Natural killer cell treated with Interleukin-12 subunit alpha and Interleukin-12 subunit beta and Interleukin-15 and Interleukin-18, amount 100 ng/mL, for 72 hours (primary cell): ENCODE results near the gene SPHKAP. TPM values are rescaled to one million over a fixed set of nuclear protein-coding genes. Genes with fewer than 3 reads are reported as not detected.
"Not testable (repeated sequence)": the region's sequence is repeated elsewhere in the genome, so short reads cannot be mapped to it uniquely, and the experiment has no call there.

Source experiments
- ATAC-seq, 2 donors: fragments of 150-1000 bp; cut with Tn5 transposase in 1 of 2; sonication (Bioruptor Pico), chemical (Tn5 transposase) in 1 of 2; 2 replicates each; pipeline ENCODE4 v1.10.0; 2021
- DNase-seq: peaks from one replicate; pipeline ENCODE4 v3.0.0; 2022; ENCODE audit warnings: low spot score
- H3K27ac Mint-ChIP-seq, 2 donors: 1 replicate in 1 of 2; 2 replicates in 1 of 2; pipeline ENCODE4 v1.8.0; 2022; ENCODE audit warnings: mixed read lengths in 2 of 2, mild to moderate bottlenecking in 1 of 2, moderate library complexity in 1 of 2
- H3K27me3 Mint-ChIP-seq, 2 donors: 1 replicate in 1 of 2; 2 replicates in 1 of 2; pipeline ENCODE4 v1.8.0; 2022; ENCODE audit warnings: mixed read lengths in 2 of 2
- H3K36me3 Mint-ChIP-seq: one replicate; pipeline ENCODE4 v1.8.0; 2022; ENCODE audit warnings: mixed read lengths
- H3K4me1 Mint-ChIP-seq, 2 donors: 1 replicate in 1 of 2; 2 replicates in 1 of 2; pipeline ENCODE4 v1.8.0; 2022; ENCODE audit warnings: low read depth in 2 of 2, mixed read lengths in 2 of 2, mild to moderate bottlenecking in 1 of 2
- H3K4me3 Mint-ChIP-seq: one replicate; pipeline ENCODE4 v1.8.0; 2022; ENCODE audit warnings: mixed read lengths
- H3K9me3 Mint-ChIP-seq: 2 replicates; pipeline ENCODE4 v1.8.0; 2022; ENCODE audit warnings: mixed read lengths
- total RNA-seq, 2 donors: library from RNA; stranded (reverse); gene quantifications; one replicate each; pipeline ENCODE4 v1.2.3, GENCODE V29; 2022

The SPHKAP gene
- total RNA-seq, 2 donors from 2014 or later, result not detected

DNA sequence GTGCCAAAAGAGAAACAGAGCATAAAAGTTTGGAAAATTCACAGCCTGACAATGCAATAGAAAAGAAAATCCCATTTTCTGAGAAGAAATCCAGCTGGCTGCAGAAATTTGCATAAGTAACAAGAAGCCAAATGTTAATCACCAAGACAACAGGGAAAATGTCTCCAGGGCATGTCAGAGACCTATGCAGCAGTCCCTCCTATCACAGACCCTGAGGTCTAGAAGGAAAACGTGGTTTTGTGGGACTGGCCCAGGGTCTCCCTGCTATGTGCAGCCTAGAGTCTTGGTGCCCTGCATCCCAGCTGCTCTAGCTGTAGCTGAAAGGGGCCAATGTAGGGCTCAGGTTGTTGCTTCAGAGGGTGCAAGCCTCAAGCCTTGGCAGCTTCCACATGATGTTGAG is 104.8 kb downstream of the SPHKAP start:
- H3K27ac Mint-ChIP-seq, H3K27me3 Mint-ChIP-seq, DNase-seq, H3K4me3 Mint-ChIP-seq, H3K4me1 Mint-ChIP-seq, ATAC-seq, H3K36me3 Mint-ChIP-seq: not testable (repeated sequence)
- peaks cover 20% of the 10 kb centered on the region for H3K9me3 Mint-ChIP-seq

GRCh38 chr2:228072669-228073068 is 108.8 kb downstream of the SPHKAP start:
- ATAC-seq (no peak), DNase-seq (no peak)
- Mint-ChIP-seq H3K4me1 (no peaks in the 10 kb centered on the region), H3K27me3 (no peaks in the 10 kb centered on the region), H3K4me3 (no peak overlapping the region), H3K36me3 (no peaks in the 10 kb centered on the region), H3K27ac (no peak overlapping the region), H3K9me3 (peaks cover 16% of the 10 kb centered on the region)

DNA sequence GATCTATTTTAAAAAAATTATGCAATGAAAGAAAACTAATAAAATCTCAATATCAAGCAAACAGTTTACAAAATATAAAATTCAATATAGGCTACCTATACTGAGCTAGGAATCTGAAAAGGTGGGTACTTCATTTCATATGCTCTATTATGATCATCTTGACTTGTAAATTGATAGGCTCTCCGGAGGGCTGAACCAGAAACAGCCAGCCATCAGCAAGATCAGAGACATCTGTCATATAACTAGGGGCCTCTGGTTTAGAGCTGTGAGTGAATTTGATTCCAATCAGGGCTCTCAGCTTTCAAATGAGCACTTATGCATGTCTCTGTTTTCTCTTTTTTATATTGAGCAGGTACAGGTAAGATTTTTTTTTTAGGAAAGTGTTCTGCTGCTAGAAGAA is 114.2 kb downstream of the SPHKAP start:
- Mint-ChIP-seq H3K36me3 (no peaks in the 10 kb centered on the region), H3K4me3 (no peak overlapping the region), H3K27ac (no peak overlapping the region), H3K27me3 (no peaks in the 10 kb centered on the region), H3K4me1 (no peaks in the 10 kb centered on the region), H3K9me3 (peaks cover 9% of the 10 kb centered on the region)
- no peak for ATAC-seq
- no peak for DNase-seq

GRCh38 chr2:228066126-228066798 is 115.2 kb downstream of the SPHKAP start:
- ATAC-seq (no peak), DNase-seq (no peak)
- Mint-ChIP-seq H3K27ac (no peak overlapping the region), H3K27me3 (no peaks in the 10 kb centered on the region), H3K9me3 (peaks cover 6% of the 10 kb centered on the region), H3K4me3 (no peak overlapping the region), H3K36me3 (no peaks in the 10 kb centered on the region), H3K4me1 (no peaks in the 10 kb centered on the region)

GRCh38 chr2:228065686-228066085 is 115.8 kb downstream of the SPHKAP start:
- no peaks in the 10 kb centered on the region for H3K4me1 Mint-ChIP-seq
- H3K4me3 Mint-ChIP-seq, result no peak overlapping the region
- DNase-seq, result no peak
- ATAC-seq, result no peak
- H3K9me3 Mint-ChIP-seq, result peaks cover 5% of the 10 kb centered on the region
- H3K27ac Mint-ChIP-seq, result no peak overlapping the region
- no peaks in the 10 kb centered on the region for H3K36me3 Mint-ChIP-seq
- H3K27me3 Mint-ChIP-seq, result no peaks in the 10 kb centered on the region

DNA sequence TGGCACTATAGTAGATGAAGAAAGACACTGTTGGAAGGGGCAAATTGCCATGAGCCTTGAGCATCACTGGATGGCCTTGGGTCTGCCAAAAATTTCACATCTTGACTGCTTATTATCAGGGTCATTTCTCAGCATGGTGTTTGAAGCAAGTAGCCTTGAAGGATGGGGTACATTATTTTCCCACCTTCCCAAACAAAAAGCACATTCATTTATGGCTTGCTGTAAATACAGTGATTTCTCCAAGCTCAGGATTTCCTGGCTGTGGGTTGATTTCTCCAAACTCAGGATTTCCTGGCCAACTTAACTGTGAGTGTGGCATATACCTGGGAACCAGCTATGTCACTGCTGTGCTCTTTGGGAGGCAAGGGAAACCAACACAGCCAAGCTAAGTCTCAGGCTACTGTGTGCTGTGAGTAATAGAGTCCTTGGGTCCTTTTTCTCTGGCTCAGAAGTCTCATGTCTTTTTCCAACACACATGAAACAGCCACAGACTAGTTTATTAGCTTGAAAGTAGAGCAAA is 116.6 kb downstream of the SPHKAP start:
- H3K27ac Mint-ChIP-seq, result no peak overlapping the region
- no peaks in the 10 kb centered on the region for H3K36me3 Mint-ChIP-seq
- no peak overlapping the region for H3K4me3 Mint-ChIP-seq
- ATAC-seq (no peak), DNase-seq (no peak)
- no peaks in the 10 kb centered on the region for H3K27me3 Mint-ChIP-seq
- no peaks in the 10 kb centered on the region for H3K4me1 Mint-ChIP-seq
- peaks cover 2% of the 10 kb centered on the region for H3K9me3 Mint-ChIP-seq

GRCh38 chr2:228064024-228064423 is 117.5 kb downstream of the SPHKAP start:
- Mint-ChIP-seq H3K36me3 (no peaks in the 10 kb centered on the region), H3K4me3 (no peak overlapping the region), H3K27ac (no peak overlapping the region), H3K9me3 (peaks cover 2% of the 10 kb centered on the region), H3K4me1 (no peaks in the 10 kb centered on the region), H3K27me3 (no peaks in the 10 kb centered on the region)
- DNase-seq, result no peak
- ATAC-seq, result no peak

- ATAC-seq (no peak), DNase-seq (no peak)
- no peak overlapping the region for H3K27ac Mint-ChIP-seq
- H3K27me3 Mint-ChIP-seq, result no peaks in the 10 kb centered on the region
- H3K4me1 Mint-ChIP-seq, result no peaks in the 10 kb centered on the region
- no peaks in the 10 kb centered on the region for H3K36me3 Mint-ChIP-seq
- peaks cover 7% of the 10 kb centered on the region for H3K9me3 Mint-ChIP-seq
- H3K4me3 Mint-ChIP-seq, result no peak overlapping the region
Measured at GRCh38 chr2:228063558-228063957, 117.9 kb downstream of the SPHKAP start.

DNA sequence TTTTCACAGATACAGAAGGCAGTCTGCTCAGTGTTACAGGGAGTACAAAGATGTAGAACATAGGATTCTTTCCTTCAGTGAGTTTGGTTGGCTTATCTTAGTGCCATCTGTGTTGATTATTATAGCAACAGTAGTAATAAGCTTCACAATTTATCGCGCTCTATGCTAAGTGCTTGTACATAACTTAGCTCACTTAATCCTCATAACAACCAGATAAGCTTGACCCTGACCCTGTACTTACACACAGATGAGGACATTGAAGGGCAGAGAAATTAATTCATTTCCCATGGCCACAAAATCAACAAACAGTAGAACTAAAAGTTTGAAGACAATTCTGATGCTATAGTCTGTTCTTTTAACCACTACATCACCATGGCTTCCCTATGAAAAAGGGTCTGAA is 121.8 kb downstream of the SPHKAP start:
- DNase-seq, result no peak
- no peaks in the 10 kb centered on the region for H3K4me1 Mint-ChIP-seq
- H3K27me3 Mint-ChIP-seq, result no peaks in the 10 kb centered on the region

GRCh38 chr2:228056293-228057097 is 125.0 kb downstream of the SPHKAP start:
- Mint-ChIP-seq H3K4me1 (no peaks in the 10 kb centered on the region), H3K27ac (no peak overlapping the region), H3K9me3 (peaks cover 20% of the 10 kb centered on the region), H3K27me3 (no peaks in the 10 kb centered on the region), H3K4me3 (no peak overlapping the region), H3K36me3 (no peaks in the 10 kb centered on the region)
- DNase-seq, result no peak
- no peak for ATAC-seq

More for the DNA sequence above, 121.8 kb downstream of the SPHKAP start:
- H3K36me3 Mint-ChIP-seq, result no peaks in the 10 kb centered on the region
- H3K9me3 Mint-ChIP-seq, result peaks cover 15% of the 10 kb centered on the region
- ATAC-seq, result no peak
- H3K27ac Mint-ChIP-seq, result no peak overlapping the region
- no peak overlapping the region for H3K4me3 Mint-ChIP-seq

- ATAC-seq (no peak), DNase-seq (no peak)
- Mint-ChIP-seq H3K36me3 (no peaks in the 10 kb centered on the region), H3K27ac (no peak overlapping the region), H3K9me3 (peaks cover 4% of the 10 kb centered on the region), H3K4me1 (no peaks in the 10 kb centered on the region), H3K27me3 (no peaks in the 10 kb centered on the region), H3K4me3 (no peak overlapping the region)
Measured at GRCh38 chr2:228048838-228049490, 132.5 kb downstream of the SPHKAP start.

GRCh38 chr2:228040995-228041394 is 140.5 kb downstream of the SPHKAP start:
- no peaks in the 10 kb centered on the region for H3K27me3 Mint-ChIP-seq
- H3K9me3 Mint-ChIP-seq, result peaks cover 7% of the 10 kb centered on the region
- no peak overlapping the region for H3K4me3 Mint-ChIP-seq
- no peaks in the 10 kb centered on the region for H3K4me1 Mint-ChIP-seq
- ATAC-seq (no peak), DNase-seq (no peak)
- no peaks in the 10 kb centered on the region for H3K36me3 Mint-ChIP-seq
- no peak overlapping the region for H3K27ac Mint-ChIP-seq

GRCh38 chr2:228039752-228040534 is 141.5 kb downstream of the SPHKAP start:
- DNase-seq (no peak), ATAC-seq (no peak)
- Mint-ChIP-seq H3K27ac (no peak overlapping the region), H3K9me3 (peaks cover 7% of the 10 kb centered on the region), H3K36me3 (no peaks in the 10 kb centered on the region), H3K27me3 (no peaks in the 10 kb centered on the region), H3K4me3 (no peak overlapping the region), H3K4me1 (no peaks in the 10 kb centered on the region)
